Measurements from ENCODE around the gene PLS1. TPM values are rescaled to one million over a fixed set of nuclear protein-coding genes. Genes with fewer than 3 reads are reported as not detected.

Gene PLS1
- total RNA-seq, 1 experiment from 2014 or later: 53.8 TPM

- H3K4me2 ChIP-seq: peak overlapping the region; percentile 82
- no peak for DNase-seq
- no peaks in the 10 kb centered on the region for H3K4me1 ChIP-seq (replicated peaks; ENCODE audit: insufficient read depth)
- H4K20me1 ChIP-seq (ENCODE audit: insufficient read depth): no peaks in the 10 kb centered on the region
- H3K79me2 ChIP-seq (ENCODE audit: low read depth): no peaks in the 10 kb centered on the region
- intact Hi-C loops (cut with micrococcal nuclease; ENCODE audit: unreplicated experiment): loop anchor here (2.0 to 10.0 kb wide), 2 partner anchors 129 to 279 kb away; partner anchors contain the start of genes PLS1 and U2SURP
- H2AFZ ChIP-seq: peak overlapping the region; percentile 88; the same call in 1 of the 2 replicates
- TF ChIP-seq, protein P1, sequence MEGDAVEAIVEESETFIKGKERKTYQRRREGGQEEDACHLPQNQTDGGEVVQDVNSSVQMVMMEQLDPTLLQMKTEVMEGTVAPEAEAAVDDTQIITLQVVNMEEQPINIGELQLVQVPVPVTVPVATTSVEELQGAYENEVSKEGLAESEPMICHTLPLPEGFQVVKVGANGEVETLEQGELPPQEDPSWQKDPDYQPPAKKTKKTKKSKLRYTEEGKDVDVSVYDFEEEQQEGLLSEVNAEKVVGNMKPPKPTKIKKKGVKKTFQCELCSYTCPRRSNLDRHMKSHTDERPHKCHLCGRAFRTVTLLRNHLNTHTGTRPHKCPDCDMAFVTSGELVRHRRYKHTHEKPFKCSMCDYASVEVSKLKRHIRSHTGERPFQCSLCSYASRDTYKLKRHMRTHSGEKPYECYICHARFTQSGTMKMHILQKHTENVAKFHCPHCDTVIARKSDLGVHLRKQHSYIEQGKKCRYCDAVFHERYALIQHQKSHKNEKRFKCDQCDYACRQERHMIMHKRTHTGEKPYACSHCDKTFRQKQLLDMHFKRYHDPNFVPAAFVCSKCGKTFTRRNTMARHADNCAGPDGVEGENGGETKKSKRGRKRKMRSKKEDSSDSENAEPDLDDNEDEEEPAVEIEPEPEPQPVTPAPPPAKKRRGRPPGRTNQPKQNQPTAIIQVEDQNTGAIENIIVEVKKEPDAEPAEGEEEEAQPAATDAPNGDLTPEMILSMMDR (conservative IDR thresholded peaks at IDR 0.05): no peak
- no peaks in the 10 kb centered on the region for H3K9me2 ChIP-seq (ENCODE audit: insufficient read depth)
- peak overlapping the region; percentile 76 for H3K4me3 ChIP-seq
- no peaks in the 10 kb centered on the region for H3K9me3 ChIP-seq (ENCODE audit: insufficient read depth, low read depth)
- no peak overlapping the region for H3K27ac ChIP-seq
- H3K27me3 ChIP-seq (ENCODE audit: insufficient read depth, low read depth): no peaks in the 10 kb centered on the region
- no peaks in the 10 kb centered on the region for H3K36me3 ChIP-seq (ENCODE audit: low read depth)
- POLR2A ChIA-PET (ENCODE audit: unreplicated experiment): no interaction called here
- CTCF ChIA-PET: no interaction called here
- BruUV-seq (replicated peaks): no TSS peak
- H3F3A ChIP-seq (ENCODE audit: insufficient read depth, low read depth): no peaks in the 10 kb centered on the region
These were observed 129.2 kb downstream of the PLS1 start for GRCh38 chr3:142725357-142725739.

DNA sequence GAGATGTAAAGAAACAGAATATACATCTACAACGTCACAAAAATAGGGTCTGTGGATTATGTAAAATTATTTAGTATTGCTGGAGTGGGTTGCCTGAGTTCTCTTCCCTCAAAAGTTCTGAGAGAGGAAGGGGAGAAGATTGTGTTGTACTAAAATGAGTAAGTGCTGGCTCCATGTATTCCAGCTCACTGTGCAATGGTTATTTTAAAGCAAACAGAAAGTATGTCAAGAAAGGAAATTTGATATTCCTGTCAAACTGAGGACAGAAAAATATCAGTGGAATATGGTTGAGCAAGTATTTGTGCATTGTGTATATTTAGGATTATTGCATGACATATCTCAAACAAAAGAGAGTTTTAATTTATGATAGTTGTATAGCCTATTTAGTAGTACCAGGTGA lies 129.8 kb downstream of the PLS1 start:
- Histone ChIP-seq H3K27ac (no peak overlapping the region), H4K20me1 (ENCODE audit: insufficient read depth) (no peaks in the 10 kb centered on the region), H3K4me1 (replicated peaks; ENCODE audit: insufficient read depth) (no peaks in the 10 kb centered on the region), H3K4me2 (no peak overlapping the region), H2AFZ (no peak overlapping the region), H3F3A (ENCODE audit: insufficient read depth, low read depth) (no peaks in the 10 kb centered on the region), H3K9me2 (ENCODE audit: insufficient read depth) (no peaks in the 10 kb centered on the region), H3K9me3 (ENCODE audit: insufficient read depth, low read depth) (no peaks in the 10 kb centered on the region), H3K27me3 (ENCODE audit: insufficient read depth, low read depth) (no peaks in the 10 kb centered on the region), H3K36me3 (ENCODE audit: low read depth) (no peaks in the 10 kb centered on the region), H3K79me2 (ENCODE audit: low read depth) (no peaks in the 10 kb centered on the region), H3K4me3 (no peak overlapping the region)
- intact Hi-C loops (cut with micrococcal nuclease; ENCODE audit: unreplicated experiment): loop anchor here (10.0 kb wide), 1 partner anchor 279 kb away; the partner anchor contains the start of gene U2SURP
- no peak for DNase-seq
- TF ChIP-seq, protein P1 (conservative IDR thresholded peaks at IDR 0.05): no peak
- no peak for TF ChIP-seq EZH2 (IDR thresholded peaks at IDR 0.05; ENCODE audit: low read depth)
- ChIA-PET POLR2A (ENCODE audit: unreplicated experiment) (no interaction called here), CTCF (no interaction called here)
- no TSS peak for BruUV-seq (replicated peaks)

- Histone ChIP-seq H3F3A (ENCODE audit: insufficient read depth, low read depth) (no peaks in the 10 kb centered on the region), H2AFZ (no peak overlapping the region), H3K9me2 (ENCODE audit: insufficient read depth) (no peaks in the 10 kb centered on the region), H3K36me3 (ENCODE audit: low read depth) (no peaks in the 10 kb centered on the region), H3K4me3 (no peak overlapping the region), H3K27ac (no peak overlapping the region), H3K9me3 (ENCODE audit: insufficient read depth, low read depth) (no peaks in the 10 kb centered on the region), H3K79me2 (ENCODE audit: low read depth) (no peaks in the 10 kb centered on the region), H3K27me3 (ENCODE audit: insufficient read depth, low read depth) (no peaks in the 10 kb centered on the region), H3K4me2 (no peak overlapping the region), H3K4me1 (replicated peaks; ENCODE audit: insufficient read depth) (no peaks in the 10 kb centered on the region), H4K20me1 (ENCODE audit: insufficient read depth) (no peaks in the 10 kb centered on the region)
- intact Hi-C loops (cut with micrococcal nuclease; ENCODE audit: unreplicated experiment): no loop called here
- POLR2A ChIA-PET (ENCODE audit: unreplicated experiment): no interaction called here
- no peak for DNase-seq
- no TSS peak for BruUV-seq (replicated peaks)
- no peak for TF ChIP-seq EZH2 (IDR thresholded peaks at IDR 0.05; ENCODE audit: low read depth)
- TF ChIP-seq, protein P1 (conservative IDR thresholded peaks at IDR 0.05): no peak
- CTCF ChIA-PET: interaction anchor here (0.5 kb wide), 1 partner anchor 150 kb away, joined by 8 read pairs; no protein-coding TSS in a partner anchor
These were observed 135.9 kb downstream of the PLS1 start for GRCh38 chr3:142732066-142732465.

Data from PC-9 (cell line).